ENCODE results near the gene MAP3K1.

Gene MAP3K1

GRCh38 chr5:56914678-56915077 lies 99.3 kb downstream of the MAP3K1 start:
- H3K4me3 ChIP-seq (ENCODE audit: low read depth, low read length), result no peak overlapping the region
- in situ Hi-C loops (cut with HindIII; ENCODE audit: low sequenced_read_pairs), result loop anchor here (25.0 kb wide), 1 partner anchor 348 kb away; no protein-coding TSS in a partner anchor
- TF ChIP-seq CTCF (IDR thresholded peaks at IDR 0.05; ENCODE audit: low read depth, low read length, missing control alignments), result no peak
- DNase-seq (ENCODE audit: low read depth), result no peak

- in situ Hi-C loops (cut with HindIII; ENCODE audit: low sequenced_read_pairs), result loop anchor here (25.0 kb wide), 1 partner anchor 345 kb away; no protein-coding TSS in a partner anchor
- no peak overlapping the region for H3K4me3 ChIP-seq (ENCODE audit: low read depth, low read length)
- no peak for DNase-seq (ENCODE audit: low read depth)
- no peak for TF ChIP-seq CTCF (IDR thresholded peaks at IDR 0.05; ENCODE audit: low read depth, low read length, missing control alignments)
Observed at GRCh38 chr5:56917534-56917933, 102.2 kb downstream of the MAP3K1 start.

DNA sequence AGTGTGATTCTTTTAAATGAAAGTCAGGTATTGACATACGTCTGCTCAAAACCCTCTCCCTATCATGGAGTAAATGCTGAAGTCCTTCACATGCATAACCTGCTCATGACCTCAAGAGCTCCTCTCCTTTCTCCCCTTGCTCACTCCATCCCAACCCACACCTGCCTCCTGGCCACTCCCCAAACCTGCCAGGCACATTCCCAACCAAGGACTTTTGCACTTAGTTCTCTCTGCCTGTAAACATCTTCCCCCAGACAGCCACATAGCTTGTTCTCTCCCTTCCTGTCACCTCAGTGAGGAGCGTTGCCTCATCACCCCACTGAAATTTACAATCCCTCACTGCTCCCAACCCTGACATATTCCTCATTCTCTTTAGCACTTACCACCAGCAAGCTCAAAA lies 102.7 kb downstream of the MAP3K1 start:
- no peak for DNase-seq (ENCODE audit: low read depth)
- TF ChIP-seq CTCF (IDR thresholded peaks at IDR 0.05; ENCODE audit: low read depth, low read length, missing control alignments), result no peak
- in situ Hi-C loops (cut with HindIII; ENCODE audit: low sequenced_read_pairs), result loop anchor here (25.0 kb wide), 1 partner anchor 344 kb away; no protein-coding TSS in a partner anchor
- H3K4me3 ChIP-seq (ENCODE audit: low read depth, low read length), result no peak overlapping the region

GRCh38 chr5:56919942-56920662 lies 104.8 kb downstream of the MAP3K1 start:
- no peak for TF ChIP-seq CTCF (IDR thresholded peaks at IDR 0.05; ENCODE audit: low read depth, low read length, missing control alignments)
- in situ Hi-C loops (cut with HindIII; ENCODE audit: low sequenced_read_pairs), result loop anchor here (25.0 kb wide), 1 partner anchor 342 kb away; no protein-coding TSS in a partner anchor
- DNase-seq (ENCODE audit: low read depth), result no peak

DNA sequence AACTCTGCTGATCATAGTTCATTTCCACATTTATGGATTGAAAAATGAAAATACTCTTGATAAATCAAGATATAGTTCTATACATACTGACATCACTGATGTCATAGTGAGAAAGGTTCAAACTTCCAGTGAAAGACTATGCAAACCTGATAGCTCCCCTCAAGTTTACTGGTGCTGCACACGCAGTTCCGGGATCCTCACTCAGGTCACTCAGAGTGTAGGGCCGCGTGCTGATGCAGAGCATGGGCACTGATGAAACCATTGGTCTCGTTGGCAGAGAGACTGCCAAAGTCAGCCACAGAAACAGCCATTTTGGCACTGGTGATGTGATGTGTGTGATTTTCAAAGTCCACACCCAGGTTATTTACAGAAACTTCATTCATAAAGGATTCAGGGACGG lies 107.6 kb downstream of the MAP3K1 start:
- in situ Hi-C loops (cut with HindIII; ENCODE audit: low sequenced_read_pairs), result loop anchor here (25.0 kb wide), 1 partner anchor 339 kb away; no protein-coding TSS in a partner anchor
- TF ChIP-seq CTCF (IDR thresholded peaks at IDR 0.05; ENCODE audit: low read depth, low read length, missing control alignments), result no peak
- no peak for DNase-seq (ENCODE audit: low read depth)
- no peak overlapping the region for H3K4me3 ChIP-seq (ENCODE audit: low read depth, low read length)

More at GRCh38 chr5:56919942-56920662, 104.8 kb downstream of the MAP3K1 start:
- H3K4me3 ChIP-seq (ENCODE audit: low read depth, low read length), result no peak overlapping the region

DNA sequence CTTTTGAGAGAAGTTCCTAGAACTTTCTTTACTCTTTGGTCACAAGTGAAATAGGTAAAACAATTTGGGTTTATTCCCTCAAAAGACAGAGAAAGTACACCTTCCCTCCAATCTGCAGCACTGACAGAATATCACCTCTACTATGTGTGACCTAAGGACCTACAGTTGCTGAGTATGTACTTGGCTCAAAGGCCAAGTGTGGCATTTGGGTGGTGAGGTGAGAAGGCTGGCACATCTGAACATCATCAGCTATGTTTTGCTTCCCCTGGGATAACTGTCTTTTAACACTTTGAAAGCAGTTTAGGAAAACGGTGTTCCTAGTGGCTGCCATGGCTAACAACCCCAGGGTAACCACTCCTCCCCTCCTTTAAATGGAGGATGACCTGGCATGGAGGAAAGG lies 119.0 kb downstream of the MAP3K1 start:
- DNase-seq (ENCODE audit: low read depth), result no peak
- in situ Hi-C loops (cut with HindIII; ENCODE audit: low sequenced_read_pairs), result loop anchor here (25.0 kb wide), 1 partner anchor 278 kb away; no protein-coding TSS in a partner anchor
- H3K4me3 ChIP-seq (ENCODE audit: low read depth, low read length), result no peak overlapping the region
- no peak for TF ChIP-seq CTCF (IDR thresholded peaks at IDR 0.05; ENCODE audit: low read depth, low read length, missing control alignments)

Data from astrocyte of the cerebellum (primary cell).